H9 (cell line): Measurements from ENCODE around the gene SSBP3. TPM values are rescaled to one million over a fixed set of nuclear protein-coding genes. Genes with fewer than 3 reads are reported as not detected.

Experiments used
- DNase-seq: peaks from one replicate; pipeline ENCODE4 v3.0.0-alpha.2; 2017
- H2AFZ ChIP-seq: one replicate; pipeline ENCODE4 v1.6.1; 2013; ENCODE audit warnings: mild to moderate bottlenecking, low read length, control low read depth, moderate library complexity
- H2AK5ac ChIP-seq: 2 replicates; pipeline ENCODE4 v1.6.1; 2013; ENCODE audit warnings: low read length, control low read depth, mixed read lengths; ENCODE audit not compliant: insufficient read length
- H2BK120ac ChIP-seq: one replicate; pipeline ENCODE4 v1.6.1; 2013; ENCODE audit warnings: low read depth, mild to moderate bottlenecking, low read length, control low read depth, inconsistent platforms; ENCODE audit not compliant: poor library complexity, severe bottlenecking
- H2BK12ac ChIP-seq: 2 replicates; pipeline ENCODE4 v1.6.1; 2013; ENCODE audit warnings: low read length, control low read depth, mixed read lengths, low read depth; ENCODE audit not compliant: insufficient read length
- H2BK15ac ChIP-seq: 2 replicates; pipeline ENCODE4 v1.6.1; 2013; ENCODE audit warnings: low read depth, low read length, control low read depth
- H2BK20ac ChIP-seq: one replicate; pipeline ENCODE4 v1.6.1; 2013; ENCODE audit warnings: low read depth, mild to moderate bottlenecking, low read length, control low read depth, inconsistent platforms; ENCODE audit not compliant: poor library complexity, severe bottlenecking
- H2BK5ac ChIP-seq: 2 replicates; pipeline ENCODE4 v1.6.1; 2013; ENCODE audit warnings: low read length, control low read depth, mixed read lengths; ENCODE audit not compliant: insufficient read length
- H3K14ac ChIP-seq: 2 replicates; pipeline ENCODE4 v1.6.1; 2013; ENCODE audit warnings: low read length, control low read depth; ENCODE audit not compliant: insufficient read depth
- H3K18ac ChIP-seq: 2 replicates; pipeline ENCODE4 v1.6.1; 2013; ENCODE audit warnings: low read depth, mild to moderate bottlenecking, mixed read lengths, low read length, control low read depth; ENCODE audit not compliant: insufficient read length
- H3K23ac ChIP-seq: 2 replicates; pipeline ENCODE4 v1.6.1; 2013; ENCODE audit warnings: low read length, control low read depth, mixed read lengths, low read depth; ENCODE audit not compliant: insufficient read length
- H3K23me2 ChIP-seq: 2 replicates; pipeline ENCODE4 v1.6.1; 2013; ENCODE audit warnings: low read depth, mild to moderate bottlenecking, mixed read lengths, low read length, control low read depth; ENCODE audit not compliant: insufficient read length, poor library complexity, severe bottlenecking
- H3K27ac ChIP-seq: 2 replicates; pipeline ENCODE4 v1.5.1; 2013; ENCODE audit warnings: low read length, control low read depth, mixed read lengths, low read depth; ENCODE audit not compliant: insufficient read length
- H3K27me3 ChIP-seq: 2 replicates; pipeline ENCODE4 v1.6.1; 2013; ENCODE audit warnings: low read length, control low read depth, inconsistent platforms; ENCODE audit not compliant: insufficient read depth
- H3K4ac ChIP-seq: 2 replicates; pipeline ENCODE4 v1.6.1; 2013; ENCODE audit warnings: low read depth, mild to moderate bottlenecking, control low read depth, inconsistent platforms, low read length, moderate library complexity
- H3K4me1 ChIP-seq: 2 replicates; pipeline ENCODE4 v1.6.1; 2013; ENCODE audit warnings: low read length, control low read depth, inconsistent platforms; ENCODE audit not compliant: insufficient read depth
- H3K4me2 ChIP-seq: 2 replicates; pipeline ENCODE4 v1.6.1; 2013; ENCODE audit warnings: low read length, control low read depth, mixed read lengths; ENCODE audit not compliant: insufficient read length, insufficient read depth
- H3K56ac ChIP-seq: 2 replicates; pipeline ENCODE4 v1.6.1; 2013; ENCODE audit warnings: low read depth, mild to moderate bottlenecking, mixed read lengths, low read length, control low read depth; ENCODE audit not compliant: insufficient read length
- H3K79me1 ChIP-seq: 2 replicates; pipeline ENCODE4 v1.6.1; 2013; ENCODE audit warnings: low read depth, mild to moderate bottlenecking, moderate library complexity, low read length, control low read depth, inconsistent platforms; ENCODE audit not compliant: insufficient read depth, poor library complexity, severe bottlenecking
- H3K79me2 ChIP-seq: 2 replicates; pipeline ENCODE4 v1.6.1; 2013; ENCODE audit warnings: low read length, control low read depth, inconsistent platforms; ENCODE audit not compliant: insufficient read depth
- H3K9ac ChIP-seq: 2 replicates; pipeline ENCODE4 v1.6.1; 2013; ENCODE audit warnings: low read length, control low read depth, mixed read lengths; ENCODE audit not compliant: insufficient read length; ENCODE audit errors: extremely low read depth
- H3K9me3 ChIP-seq: one replicate; pipeline ENCODE4 v1.6.1; 2013; ENCODE audit warnings: low read depth, low read length, inconsistent platforms; ENCODE audit not compliant: control insufficient read depth
- H3T11ph ChIP-seq: one replicate; pipeline ENCODE4 v1.6.1; 2013; ENCODE audit warnings: mild to moderate bottlenecking, low read length, control low read depth, inconsistent platforms
- H4K20me1 ChIP-seq: one replicate; pipeline ENCODE4 v1.6.1; 2013; ENCODE audit not compliant: control insufficient read depth, insufficient read length, insufficient read depth
- H4K5ac ChIP-seq: 2 replicates; pipeline ENCODE4 v1.6.1; 2013; ENCODE audit warnings: low read depth, mild to moderate bottlenecking, mixed read lengths, low read length, control low read depth; ENCODE audit not compliant: insufficient read length
- H4K8ac ChIP-seq: replicated peaks from 2 replicates; pipeline ENCODE4 v1.6.1; 2013; ENCODE audit warnings: low read length, control low read depth, mixed read lengths, low read depth; ENCODE audit not compliant: insufficient read length
- H4K91ac ChIP-seq: 2 replicates; pipeline ENCODE4 v1.6.1; 2013; ENCODE audit warnings: low read depth, mild to moderate bottlenecking, moderate library complexity, mixed read lengths, low read length, control low read depth; ENCODE audit not compliant: insufficient read length
- H3K27ac Mint-ChIP-seq, 3 experiments: 2 replicates in 2 of 3; 3 replicates in 1 of 3; pipeline ENCODE4 v1.8.0; 2020 to 2021; ENCODE audit warnings: mixed read lengths in 3 of 3, mild to moderate bottlenecking in 1 of 3, moderate library complexity in 1 of 3
- H3K27me3 Mint-ChIP-seq: 2 replicates; pipeline ENCODE4 v1.8.0; 2021; ENCODE audit warnings: low read depth, mild to moderate bottlenecking, moderate library complexity, mixed read lengths
- H3K36me3 Mint-ChIP-seq, 3 experiments: 2 replicates in 2 of 3; 3 replicates in 1 of 3; pipeline ENCODE4 v1.8.0; 2020 to 2021; ENCODE audit warnings: low read depth in 3 of 3, mixed read lengths in 3 of 3; ENCODE audit not compliant: insufficient read depth in 1 of 3
- H3K4me1 Mint-ChIP-seq, 2 experiments: 2 replicates each; pipeline ENCODE4 v1.8.0; 2020; ENCODE audit warnings: mixed read lengths in 2 of 2
- H3K4me3 Mint-ChIP-seq, 2 experiments: 2 replicates in 1 of 2; 3 replicates in 1 of 2; pipeline ENCODE4 v1.8.0; 2020 to 2021; ENCODE audit warnings: mild to moderate bottlenecking in 2 of 2, mixed read lengths in 2 of 2, moderate library complexity in 1 of 2
- H3K9me3 Mint-ChIP-seq, 2 experiments: 2 replicates in 1 of 2; 3 replicates in 1 of 2; pipeline ENCODE4 v1.8.0; 2020; ENCODE audit warnings: mild to moderate bottlenecking in 2 of 2, mixed read lengths in 2 of 2, moderate library complexity in 1 of 2
- CTCF ChIP-seq: fragments of 200-600 bp; sonication (generic); conservative IDR thresholded peaks from 3 replicates; pipeline ENCODE4 v1.8.0; 2021; ENCODE audit warnings: antibody characterized with exemption, mild to moderate bottlenecking
- WGBS: extraction: QIAGEN DNeasy Blood & Tissue Kit; methylation state at CpG from one replicate; pipeline ENCODE4 v1.1.7; 2013; ENCODE audit warnings: missing lambda C conversion rate, low lambda C conversion rate, mixed read lengths; ENCODE audit not compliant: insufficient read length; ENCODE audit errors: extremely low coverage; 5-methylcytosine and 5-hydroxymethylcytosine counted together
- total RNA-seq: library from RNA; stranded (reverse); gene quantifications from 2 replicates; pipeline ENCODE4 v1.2.1, GENCODE V29; 2021

Gene SSBP3
- total RNA-seq, 1 experiment from 2014 or later: 126 TPM

GRCh38 chr1:54357967-54358366, 48.2 kb downstream of the SSBP3 start:
- no peaks in the 10 kb centered on the region for H3K23me2 ChIP-seq
- no peaks in the 10 kb centered on the region for H3K27me3 ChIP-seq
- no peak overlapping the region for H3K9ac ChIP-seq
- Mint-ChIP-seq H3K4me3 (no peak overlapping the region), H3K4me1 (peaks cover 83 to 92% of the 10 kb centered on the region in 2 experiments), H3K27ac (peak overlapping the region in 1 of 3 experiments; percentile 19; a peak in 1 of 7 replicates), H3K9me3 (no peaks in the 10 kb centered on the region), H3K27me3 (no peaks in the 10 kb centered on the region), H3K36me3 (peaks cover 4 to 17% (median 15%) of the 10 kb centered on the region in 3 experiments; a peak in 6 of 7 replicates)
- peaks cover 25% of the 10 kb centered on the region; the same call in 1 of the 2 replicates for H3K79me2 ChIP-seq
- H4K91ac ChIP-seq: no peak overlapping the region
- TF ChIP-seq CTCF: no peak
- peaks cover 20% of the 10 kb centered on the region for H3K79me1 ChIP-seq
- no CpG with 5 or more reads among the region's 5 CpGs for WGBS
- H3K18ac ChIP-seq: no peak overlapping the region
- H3K4me2 ChIP-seq: no peak overlapping the region
- H2BK12ac ChIP-seq: no peak overlapping the region
- no peaks in the 10 kb centered on the region for H3K9me3 ChIP-seq
- no peak overlapping the region for H3K14ac ChIP-seq
- no peak overlapping the region for H2BK15ac ChIP-seq
- no peak overlapping the region for H3T11ph ChIP-seq
- no peak overlapping the region for H4K8ac ChIP-seq
- no peak overlapping the region for H2BK5ac ChIP-seq
- H3K4me1 ChIP-seq: peaks cover 11% of the 10 kb centered on the region; the same call in 1 of the 2 replicates
- H4K5ac ChIP-seq: no peak overlapping the region
- no peak overlapping the region for H2AFZ ChIP-seq
- no peak overlapping the region for H3K23ac ChIP-seq
- no peak overlapping the region for H3K56ac ChIP-seq
- H2BK120ac ChIP-seq: no peak overlapping the region
- no peaks in the 10 kb centered on the region for H4K20me1 ChIP-seq
- DNase-seq: no peak
- H2AK5ac ChIP-seq: no peak overlapping the region
- no peak overlapping the region for H3K4ac ChIP-seq
- no peak overlapping the region for H2BK20ac ChIP-seq
- H3K27ac ChIP-seq: no peak overlapping the region
